GM19238 (cell line): Measurements from ENCODE around the gene SLC17A9.
"Not testable (repeated sequence)": the region's sequence is repeated elsewhere in the genome, so short reads cannot be mapped to it uniquely, and the experiment has no call there.

Experiments used
- DNase-seq: peaks from one replicate; pipeline ENCODE4 v3.0.0; 2011; ENCODE audit warnings: low spot score; ENCODE audit not compliant: insufficient read length

SLC17A9 gene

GRCh38 chr20:62955519-62956386 lies 3.2 kb downstream of the SLC17A9 start:
- DNase-seq = no peak

DNA sequence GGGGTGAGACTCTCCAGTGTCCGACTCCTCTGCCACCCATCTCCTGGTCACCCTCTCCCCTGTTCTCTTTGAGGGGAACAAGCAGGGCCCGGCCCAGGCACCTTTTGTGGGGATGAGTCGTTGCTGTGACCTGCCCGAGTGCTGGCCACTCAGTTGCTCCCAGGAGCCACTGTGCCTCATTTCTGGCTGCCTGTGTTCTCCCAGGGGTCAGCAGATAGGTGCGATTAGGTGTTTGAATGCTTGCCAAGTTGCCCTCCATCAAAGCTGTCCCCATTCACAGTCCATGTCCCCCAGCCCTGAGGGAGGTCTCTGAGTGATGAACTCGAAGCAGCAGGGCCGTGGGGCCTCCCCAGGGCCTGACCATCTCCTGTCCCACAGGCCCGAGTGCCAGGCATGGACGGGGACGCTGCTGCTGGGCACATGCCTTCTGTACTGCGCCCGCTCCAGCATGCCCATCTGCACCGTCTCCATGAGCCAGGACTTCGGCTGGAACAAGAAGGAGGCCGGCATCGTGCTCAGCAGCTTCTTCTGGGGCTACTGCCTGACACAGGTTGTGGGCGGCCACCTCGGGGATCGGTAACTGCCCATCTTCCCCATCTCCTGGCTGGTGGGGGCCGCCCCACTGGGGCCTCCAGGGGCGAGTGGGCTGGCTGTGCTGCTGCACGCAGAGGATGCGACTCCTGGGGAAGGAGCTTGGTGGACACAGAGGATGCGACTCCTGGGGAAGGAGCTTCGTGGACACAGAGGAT lies 4.1 kb downstream of the SLC17A9 start:
- DNase-seq = no peak

DNA sequence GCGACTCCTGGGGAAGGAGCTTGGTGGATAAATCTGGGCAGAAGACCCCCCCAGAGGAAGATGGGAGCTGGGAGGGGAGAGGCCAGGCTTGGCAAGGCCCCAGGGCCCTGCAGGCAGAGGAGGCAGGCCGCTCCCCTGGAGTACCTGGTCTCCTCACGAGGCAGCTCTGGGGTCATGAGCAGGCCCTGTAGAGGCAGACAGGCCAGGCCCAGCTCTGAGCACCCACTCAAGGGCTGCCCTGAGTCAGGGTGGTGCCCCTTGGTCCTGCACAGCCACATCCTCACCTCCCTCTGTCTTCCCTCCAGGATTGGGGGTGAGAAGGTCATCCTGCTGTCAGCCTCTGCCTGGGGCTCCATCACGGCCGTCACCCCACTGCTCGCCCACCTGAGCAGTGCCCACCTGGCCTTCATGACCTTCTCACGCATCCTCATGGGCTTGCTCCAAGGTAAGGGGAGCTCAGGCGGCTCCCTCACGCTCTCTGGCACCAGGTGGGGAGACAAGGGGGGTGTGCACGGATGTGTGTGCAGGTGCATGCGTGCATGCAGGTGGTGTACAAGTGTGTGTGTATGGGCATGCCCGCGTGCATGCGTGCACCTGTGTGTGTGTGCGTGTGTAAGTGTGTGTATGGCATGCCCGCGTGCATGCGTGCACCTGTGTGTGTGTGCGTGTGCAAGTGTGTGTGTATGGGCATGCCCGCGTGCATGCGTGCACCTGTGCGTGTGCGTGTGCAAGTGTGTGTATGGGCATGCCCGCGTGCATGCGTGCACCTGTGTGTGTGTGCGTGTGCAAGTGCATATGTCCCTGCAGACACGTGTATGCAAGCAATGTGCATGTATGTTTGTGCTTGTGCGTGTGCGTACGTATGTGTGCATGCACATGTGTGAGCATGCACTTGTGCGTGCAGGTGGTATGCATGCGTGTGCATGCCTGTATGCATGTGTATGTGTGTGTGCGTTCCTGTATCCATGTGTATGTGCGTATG lies 4.9 kb downstream of the SLC17A9 start:
- DNase-seq = no peak

DNA sequence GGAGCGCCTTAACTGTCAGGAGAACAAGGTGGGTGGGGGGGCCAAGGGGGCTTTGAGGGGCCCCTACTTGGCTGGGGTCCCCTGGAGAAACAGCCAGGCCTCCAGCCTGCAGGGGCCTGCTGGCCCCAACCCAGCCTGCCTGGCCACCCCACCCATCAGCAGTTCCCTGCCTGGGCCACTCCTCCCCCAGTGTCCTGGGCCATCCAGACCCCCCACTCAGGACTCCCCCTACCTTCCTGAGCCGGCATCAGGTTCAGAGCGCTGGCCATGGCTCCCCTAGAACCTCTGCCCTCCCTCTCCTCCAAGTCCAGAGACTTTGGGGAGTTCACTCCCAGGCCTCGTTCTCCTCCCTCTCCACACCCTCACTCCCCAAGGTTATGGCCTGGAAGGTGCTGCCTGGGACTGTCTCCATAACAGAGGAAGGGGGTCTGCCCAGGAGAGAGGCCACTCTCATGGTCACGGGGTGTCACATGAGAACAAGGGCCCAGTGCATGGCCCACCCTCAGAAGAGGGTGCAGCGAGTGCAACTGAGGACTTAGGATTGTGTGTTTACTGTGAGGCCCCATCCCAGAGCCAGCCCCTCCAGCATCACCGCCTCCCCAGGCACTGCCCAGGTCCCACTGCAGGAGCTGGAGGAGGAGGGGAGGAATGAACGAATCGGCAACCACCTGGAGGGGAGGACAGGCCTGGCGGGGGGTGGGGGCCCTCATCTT lies 6.0 kb downstream of the SLC17A9 start:
- no peak for DNase-seq

- DNase-seq = no peak
These were observed 6.8 kb downstream of the SLC17A9 start for GRCh38 chr20:62959101-62959971.

- DNase-seq = no peak
These were observed 7.5 kb downstream of the SLC17A9 start for GRCh38 chr20:62959998-62960436.

- not testable (repeated sequence) for DNase-seq
These were observed 8.2 kb downstream of the SLC17A9 start for GRCh38 chr20:62960446-62961309.

DNA sequence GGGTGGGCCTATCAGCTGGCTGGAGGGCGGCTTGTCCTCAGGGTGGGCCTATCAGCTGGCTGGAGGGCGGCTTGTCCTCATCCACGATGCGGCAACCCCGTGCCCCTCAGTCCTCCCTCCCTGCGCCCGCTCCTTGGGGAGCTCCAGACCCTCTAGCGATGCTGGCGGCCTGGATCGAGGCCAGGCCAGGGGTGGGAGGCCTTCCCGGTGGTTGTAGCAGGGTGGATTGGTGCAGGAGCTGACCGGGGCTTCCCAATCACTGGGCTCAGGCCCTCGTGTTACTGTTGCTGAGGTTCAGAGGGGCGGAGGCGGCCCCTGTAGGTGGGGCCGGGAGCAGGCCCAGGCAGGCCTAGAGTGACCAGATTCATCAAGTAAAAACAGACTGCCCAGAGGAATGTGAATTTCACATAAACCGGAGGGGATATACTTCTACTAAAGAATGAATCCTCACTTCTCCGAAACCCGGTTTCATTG lies 8.8 kb downstream of the SLC17A9 start:
- DNase-seq = no peak

- no peak for DNase-seq
These were observed 9.3 kb downstream of the SLC17A9 start for GRCh38 chr20:62961799-62962198.

DNA sequence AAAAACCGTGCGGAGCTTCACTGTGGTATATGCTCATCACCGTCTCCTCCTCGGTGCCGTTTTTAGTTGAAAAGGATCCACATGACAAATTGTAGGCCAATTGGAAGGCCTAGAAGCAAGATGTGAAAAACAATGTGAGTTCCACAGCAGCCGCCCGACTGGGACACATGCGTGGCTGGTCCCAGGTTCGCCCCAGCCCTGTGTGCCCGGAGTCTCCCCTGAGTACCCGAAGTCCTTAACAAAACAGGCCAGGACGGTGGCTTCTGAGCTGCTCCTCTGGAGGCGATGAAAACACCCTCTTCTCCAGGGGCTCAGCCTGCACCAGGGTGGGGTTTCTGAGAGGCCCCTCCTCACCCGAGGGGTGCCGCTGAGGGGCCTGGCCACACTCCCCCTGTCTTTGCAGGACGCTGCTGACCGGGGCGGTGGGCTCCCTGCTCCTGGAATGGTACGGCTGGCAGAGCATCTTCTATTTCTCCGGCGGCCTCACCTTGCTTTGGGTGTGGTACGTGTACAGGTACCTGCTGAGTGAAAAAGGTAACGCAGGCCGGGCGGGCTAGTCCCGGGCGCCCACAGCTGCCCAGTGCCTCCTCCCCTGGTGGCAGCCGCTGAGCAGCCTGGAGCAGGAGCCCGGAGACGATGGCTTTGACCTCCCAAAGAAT lies 9.8 kb downstream of the SLC17A9 start:
- no peak for DNase-seq

- no peak for DNase-seq
These were observed 10.5 kb downstream of the SLC17A9 start for GRCh38 chr20:62962891-62963613.

DNA sequence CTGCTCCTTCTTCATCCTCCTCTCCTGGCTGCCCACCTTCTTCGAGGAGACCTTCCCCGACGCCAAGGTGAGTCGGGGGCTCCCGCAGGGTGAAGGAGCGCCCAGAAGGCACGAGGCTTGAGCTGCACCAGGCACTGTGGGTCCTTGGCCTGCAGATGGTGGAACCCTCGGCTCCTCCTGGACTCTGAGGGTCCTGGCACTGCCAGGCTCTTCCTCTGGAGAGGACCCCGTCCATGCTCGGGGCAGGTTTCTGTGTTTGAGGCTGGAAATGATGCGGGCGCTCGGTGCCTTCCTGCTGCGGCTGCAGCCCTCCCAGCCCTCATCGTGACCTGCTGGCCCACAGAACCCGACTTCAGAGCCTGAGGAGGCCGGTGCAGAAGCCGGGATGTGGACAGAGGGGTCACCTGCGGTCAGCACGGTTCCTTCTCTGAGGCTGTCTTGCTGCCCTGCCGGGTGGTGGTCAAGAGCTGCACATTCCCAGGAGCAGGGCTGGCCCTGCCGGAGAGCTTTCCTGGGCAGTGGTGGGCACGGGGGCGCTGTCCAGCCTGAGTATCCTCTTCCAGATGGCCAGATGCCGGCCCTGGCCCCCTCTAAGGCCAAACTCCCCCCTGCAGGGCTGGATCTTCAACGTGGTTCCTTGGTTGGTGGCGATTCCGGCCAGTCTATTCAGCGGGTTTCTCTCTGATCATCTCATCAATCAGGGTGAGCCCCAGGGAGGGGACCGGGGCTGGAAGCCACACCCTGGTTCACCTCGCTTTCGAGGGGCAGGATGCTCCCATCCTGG lies 11.3 kb downstream of the SLC17A9 start:
- DNase-seq = no peak

DNA sequence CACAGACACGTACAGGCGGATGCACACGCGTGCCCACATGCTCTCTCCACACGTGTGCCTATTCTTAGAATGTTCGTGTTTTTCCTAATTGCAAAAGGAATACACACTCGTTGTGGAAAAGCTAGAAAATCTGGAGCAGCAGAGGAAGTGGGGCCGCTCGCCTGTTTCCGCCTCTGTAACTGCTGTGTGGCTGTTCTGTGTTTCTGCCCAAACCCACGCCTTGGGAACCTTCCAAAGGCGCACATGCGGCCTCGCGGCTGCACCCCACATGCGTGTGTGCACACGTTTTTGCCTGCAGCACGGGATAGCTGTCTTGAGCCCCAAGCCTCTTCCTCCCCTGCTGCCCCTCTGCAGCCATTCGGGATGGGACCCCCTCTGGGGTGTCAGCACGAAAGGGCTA lies 12.2 kb downstream of the SLC17A9 start:
- no peak for DNase-seq

DNA sequence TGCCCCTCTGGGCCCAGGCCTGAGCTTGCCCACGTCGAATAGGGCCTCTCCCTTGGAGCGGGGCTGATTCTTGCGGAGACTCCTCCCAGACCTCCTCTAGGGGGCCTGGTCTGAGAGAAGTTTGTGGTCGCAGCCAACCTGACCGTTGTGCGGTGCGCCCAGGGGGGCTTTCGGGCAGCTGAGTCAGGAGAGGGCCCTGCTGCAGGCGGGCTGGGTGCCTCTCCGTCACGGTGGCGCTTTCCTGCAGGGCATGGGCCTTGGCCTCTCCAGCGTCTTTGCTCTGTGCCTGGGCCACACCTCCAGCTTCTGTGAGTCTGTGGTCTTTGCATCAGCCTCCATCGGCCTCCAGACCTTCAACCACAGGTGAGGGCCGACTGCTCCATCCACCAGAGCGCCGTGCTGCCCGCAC lies 12.9 kb downstream of the SLC17A9 start:
- no peak for DNase-seq

- DNase-seq = no peak
These were observed 14.0 kb downstream of the SLC17A9 start for GRCh38 chr20:62966212-62967148.

DNA sequence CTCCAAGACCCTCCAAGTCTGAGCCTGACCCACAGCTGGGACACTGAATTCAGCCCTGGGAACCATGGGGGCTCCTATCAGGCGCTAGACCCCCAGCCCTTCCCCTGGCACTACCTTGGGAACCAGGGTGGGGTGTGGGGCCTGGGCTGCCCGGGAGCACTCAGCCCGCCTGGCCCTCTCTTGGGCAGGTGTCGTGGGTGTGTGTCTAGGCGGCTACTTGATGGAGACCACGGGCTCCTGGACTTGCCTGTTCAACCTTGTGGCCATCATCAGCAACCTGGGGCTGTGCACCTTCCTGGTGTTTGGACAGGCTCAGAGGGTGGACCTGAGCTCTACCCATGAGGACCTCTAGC lies 14.6 kb downstream of the SLC17A9 start:
- no peak for DNase-seq
